K562 (cell line): ENCODE data around the gene CBLL1. TPM values are rescaled to one million over a fixed set of nuclear protein-coding genes. Genes with fewer than 3 reads are reported as not detected.

Experiments used
- ATAC-seq: fragments of 200-7000 bp; cut with Tn5 transposase; 3 replicates; pipeline ENCODE4 v1.9.1; 2020; ENCODE audit warnings: moderate library complexity
- BruUV-seq: library from RNA; stranded (reverse); fragments of 400-500 nt; replicated peaks from 2 replicates; lab custom pipeline; 2021; lab: Mats Ljungman, UMichigan
- CTCF ChIA-PET: fragments of 300-600 bp; formaldehyde crosslinking; extraction: SDS; loops from one replicate; lab custom pipeline; 2021; ENCODE audit warnings: low intra/inter-chr PET ratio; lab: Yijun Ruan, JAX
- POLR2A ChIA-PET: fragments of 300-600, 350-650 bp; sonication (Branson Sonifier 250); formaldehyde crosslinking; extraction: SDS; loops from one replicate; lab custom pipeline; 2021; ENCODE audit warnings: antibody characterized with exemption, inconsistent platforms; lab: Yijun Ruan, JAX
- DNase-seq, 4 experiments: peaks; one replicate each; pipeline versions ENCODE4 v3.0.0 to v3.0.0-alpha.2; 2011 to 2018; ENCODE audit warnings: low spot score in 3 of 4, mixed read lengths in 3 of 4; ENCODE audit errors: extremely low read depth in 1 of 4
- FAIRE-seq: peaks from 2 replicates; lab custom pipeline; 2011; peaks lifted over from hg19 to GRCh38; lab: Jason Lieb, UNC
- H2AFZ ChIP-seq: 2 replicates; pipeline ENCODE4 v1.6.0; 2011; ENCODE audit warnings: low read depth, low read length, control low read depth, inconsistent platforms
- H3K27ac ChIP-seq: fragments of 200-600 bp; 3 replicates; pipeline ENCODE4 v1.8.0; 2011; ENCODE audit warnings: low read depth, mild to moderate bottlenecking, control low read depth, inconsistent platforms, low read length, moderate library complexity, mixed read lengths; ENCODE audit errors: extremely low read depth
- H3K27me3 ChIP-seq, 2 experiments: fragments of 300-600 bp in 1 of 2; 2 replicates in 1 of 2; 3 replicates in 1 of 2; pipeline versions ENCODE4 v1.6.0 to v1.8.0; 2011; ENCODE audit warnings: inconsistent platforms in 2 of 2, low read length in 2 of 2, mild to moderate bottlenecking in 1 of 2, mixed read lengths in 1 of 2, moderate library complexity in 1 of 2; ENCODE audit not compliant: control insufficient read depth in 2 of 2, insufficient read depth in 2 of 2
- H3K36me3 ChIP-seq: fragments of 300-600 bp; 3 replicates; pipeline ENCODE4 v1.8.0; 2011; ENCODE audit warnings: mild to moderate bottlenecking, low read length, inconsistent platforms; ENCODE audit not compliant: control insufficient read depth, insufficient read depth
- H3K4me1 ChIP-seq, 2 experiments: fragments of 200-600 bp in 1 of 2; replicated peaks in 1 of 2; 2 replicates in 1 of 2; 3 replicates in 1 of 2; pipeline versions ENCODE4 v1.5.1 to v1.8.0; 2011; ENCODE audit warnings: inconsistent platforms in 2 of 2, low read length in 2 of 2, mild to moderate bottlenecking in 1 of 2, mixed read lengths in 1 of 2, moderate library complexity in 1 of 2; ENCODE audit not compliant: control insufficient read depth in 2 of 2, insufficient read depth in 2 of 2
- H3K4me2 ChIP-seq: 2 replicates; pipeline ENCODE4 v1.6.1; 2011; ENCODE audit warnings: low read length, control low read depth, inconsistent platforms, mixed read lengths; ENCODE audit not compliant: insufficient read depth
- H3K4me3 ChIP-seq: fragments of 200-600 bp; sonication (generic), shearing (Covaris generic); 2 replicates; pipeline ENCODE4 v1.5.1; 2016; ENCODE audit warnings: control low read depth, inconsistent platforms
- H3K79me2 ChIP-seq: fragments of 200-600 bp; 3 replicates; pipeline ENCODE4 v1.8.0; 2011; ENCODE audit warnings: low read length, inconsistent platforms; ENCODE audit not compliant: control insufficient read depth, insufficient read depth
- H3K9ac ChIP-seq, 2 experiments: 2 replicates each; pipeline versions ENCODE4 v1.6.0 to v1.6.1; 2011; ENCODE audit warnings: low read depth in 2 of 2, low read length in 2 of 2, control low read depth in 1 of 2, inconsistent platforms in 1 of 2, mild to moderate bottlenecking in 1 of 2, mixed read lengths in 1 of 2; ENCODE audit not compliant: insufficient read depth in 1 of 2
- H3K9me1 ChIP-seq: one replicate; pipeline ENCODE4 v1.6.0; 2011; ENCODE audit warnings: inconsistent platforms, mild to moderate bottlenecking, low read length, moderate library complexity; ENCODE audit not compliant: control insufficient read depth, insufficient read depth
- H3K9me3 ChIP-seq: replicated peaks from 2 replicates; pipeline ENCODE4 v1.5.1; 2011; ENCODE audit warnings: low read depth, low read length, inconsistent platforms; ENCODE audit not compliant: control insufficient read depth, insufficient read depth
- H4K20me1 ChIP-seq: replicated peaks from 2 replicates; pipeline ENCODE4 v1.6.1; 2011; ENCODE audit warnings: low read length, inconsistent platforms, mixed read lengths; ENCODE audit not compliant: control insufficient read depth, insufficient read depth
- CLOCK ChIP-seq: fragments of 250-450 bp; sonication (Bioruptor Pico); IDR thresholded peaks from 2 replicates; pipeline ENCODE4 v1.4.0; 2020; ENCODE audit warnings: mild to moderate bottlenecking, moderate library complexity, borderline replicate concordance
- GMEB1 ChIP-seq: fragments of 250-450 bp; sonication (Bioruptor Pico); IDR thresholded peaks from 2 replicates; pipeline ENCODE4 v1.4.0; 2020; ENCODE audit warnings: mild to moderate bottlenecking
- NFATC3 ChIP-seq: fragments of 450-650 bp; IDR thresholded peaks from 2 replicates; pipeline ENCODE4 v1.6.1; 2017; ENCODE audit warnings: mild to moderate bottlenecking
- POLR2A ChIP-seq: fragments of 450-650 bp; conservative IDR thresholded peaks from 2 replicates; pipeline ENCODE4 v1.6.1; 2016
- RFX7 ChIP-seq: fragments of 250-450 bp; sonication (Bioruptor Pico); IDR thresholded peaks from 2 replicates; pipeline ENCODE4 v1.5.1; 2021; ENCODE audit warnings: mild to moderate bottlenecking
- TRIM25 ChIP-seq: fragments of 450-650 bp; IDR thresholded peaks from 2 replicates; pipeline ENCODE4 v1.7.0; 2016; ENCODE audit warnings: borderline replicate concordance
- ZNF23 ChIP-seq: fragments of 250-450 bp; sonication (Bioruptor Pico); IDR thresholded peaks from 2 replicates; pipeline ENCODE4 v1.4.0; 2020; ENCODE audit warnings: mild to moderate bottlenecking
- WGBS: fragments of 100-300 bp; shearing (Covaris generic); methylation state at CpG from one replicate; pipeline ENCODE4 v1.1.6; 2016; ENCODE audit warnings: low coverage, mixed read lengths; ENCODE audit not compliant: insufficient coverage; ENCODE audit errors: missing lambda C conversion rate; 5-methylcytosine and 5-hydroxymethylcytosine counted together
- in situ Hi-C: fragments of 300-500 bp; cut with MboI; formaldehyde crosslinking; loops from 4 replicates; pipeline ENCODE4 v1.15.0; 2018; ENCODE audit warnings: inconsistent platforms, mixed read lengths
- intact Hi-C: fragments of 100-400 bp; cut with micrococcal nuclease; formaldehyde crosslinking; loops from 2 replicates; pipeline ENCODE4 v1.14.2; 2022
- polyA plus RNA-seq, 8 experiments: library from polyadenylated mRNA; depleted of rRNA in 4 of 8; stranded (reverse) in 5 of 8; unstranded in 3 of 8; fragments of >200 nt; fragmentation: Nextera tagmentation in 2 of 8; fragmentation: Illumina TruSeq in 1 of 8; extraction: Ambion mirVana in 2 of 8; extraction: Trizol in 1 of 8; gene quantifications; 2 replicates each; pipeline versions ENCODE4 v1.2.1 to v1.2.3, GENCODE V29; 2011 to 2014; ENCODE audit warnings: inconsistent platforms in 1 of 8, missing spikeins in 1 of 8
- total RNA-seq, 7 experiments: library from RNA; depleted of rRNA in 6 of 7; stranded (reverse); fragments of >200 nt in 6 of 7; fragmentation: Illumina TruSeq in 2 of 7; extraction: Trizol in 2 of 7; gene quantifications; 2 replicates each; pipeline versions ENCODE4 v1.2.1 to v1.2.3, GENCODE V29; 2011 to 2021; ENCODE audit warnings: low replicate concordance in 1 of 7

CBLL1 gene
- total and polyA plus RNA-seq, 9 of the 15 experiments (the other 6 are each of a cell fraction or from before 2014, with no cell fraction given), result 14.7 to 67.9 (median 35.4) TPM

GRCh38 chr7:107751113-107751512 lies 7.2 kb downstream of the CBLL1 start:
- ChIA-PET POLR2A (interaction anchor here (1.0 kb wide), 1 partner anchor 10 kb away, joined by 3 read pairs; no protein-coding TSS in a partner anchor), CTCF (no interaction called here)

More at GRCh38 chr7:107751113-107751512, 7.2 kb downstream of the CBLL1 start:
- H3K4me1 ChIP-seq, result no peaks in the 10 kb centered on the region; a peak in 1 of 5 replicates
- peaks cover 87% of the 10 kb centered on the region for H3K36me3 ChIP-seq
- FAIRE-seq, result no peak
- peaks cover 3% of the 10 kb centered on the region; the same call in 1 of the 2 replicates for H4K20me1 ChIP-seq
- in situ Hi-C loops (no loop called here), intact Hi-C loops (no loop called here)
- H3K79me2 ChIP-seq, result peaks cover 45% of the 10 kb centered on the region
- no peak overlapping the region for H3K27ac ChIP-seq
- H3K9ac ChIP-seq, result no peak overlapping the region
- no TSS peak for BruUV-seq
- peaks cover 4% of the 10 kb centered on the region for H3K9me1 ChIP-seq
- H3K4me2 ChIP-seq, result no peak overlapping the region
- DNase-seq, result no peak
- no peak overlapping the region for H3K4me3 ChIP-seq
- H2AFZ ChIP-seq, result no peak overlapping the region
- ATAC-seq, result no peak
- H3K9me3 ChIP-seq, result no peaks in the 10 kb centered on the region
- no peaks in the 10 kb centered on the region for H3K27me3 ChIP-seq
- no peak for TF ChIP-seq ZNF23
- no peak for TF ChIP-seq TRIM25
- TF ChIP-seq POLR2A, result no peak
- TF ChIP-seq NFATC3, result no peak
- no peak for TF ChIP-seq CLOCK (CRISPR knock-in tag)
- TF ChIP-seq RFX7 (CRISPR knock-in tag), result no peak
- TF ChIP-seq GMEB1 (CRISPR knock-in tag), result no peak
- WGBS, result 97% methylated on average over 7 of the region's 7 CpGs
